NCI-H2107 treated with DMSO at 0.1 percent for 48 hours (cell line): Measurements from ENCODE around the gene TLL2.

Experiments
- DNase-seq: peaks from one replicate; lab custom pipeline; 2025; ENCODE audit not compliant: unreplicated experiment; lab: John Stamatoyannopoulos, UW

TLL2 gene

DNA sequence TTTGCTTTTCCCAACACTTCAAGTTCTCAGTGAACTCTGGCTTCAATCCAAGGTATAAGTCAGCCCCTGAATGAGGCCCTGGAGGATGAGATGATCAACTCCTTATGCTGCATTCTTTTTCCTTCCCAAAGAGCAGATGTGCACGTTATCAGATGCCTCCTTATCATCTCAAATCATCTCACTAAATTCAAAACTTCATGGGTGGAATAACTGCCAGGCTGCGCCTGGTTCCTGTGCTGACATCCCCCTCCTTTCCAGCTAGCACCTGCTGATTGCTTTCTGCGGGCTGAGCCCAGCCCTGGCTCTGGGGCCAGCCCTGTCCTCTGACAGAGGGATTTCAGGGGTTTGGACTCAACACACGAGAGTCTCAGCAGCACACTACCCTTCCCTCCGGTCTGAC, 44.9 kb downstream of the TLL2 start:
- no peak for DNase-seq

- no peak for DNase-seq
These were observed 48.1 kb downstream of the TLL2 start for GRCh38 chr10:96465599-96465998.

DNA sequence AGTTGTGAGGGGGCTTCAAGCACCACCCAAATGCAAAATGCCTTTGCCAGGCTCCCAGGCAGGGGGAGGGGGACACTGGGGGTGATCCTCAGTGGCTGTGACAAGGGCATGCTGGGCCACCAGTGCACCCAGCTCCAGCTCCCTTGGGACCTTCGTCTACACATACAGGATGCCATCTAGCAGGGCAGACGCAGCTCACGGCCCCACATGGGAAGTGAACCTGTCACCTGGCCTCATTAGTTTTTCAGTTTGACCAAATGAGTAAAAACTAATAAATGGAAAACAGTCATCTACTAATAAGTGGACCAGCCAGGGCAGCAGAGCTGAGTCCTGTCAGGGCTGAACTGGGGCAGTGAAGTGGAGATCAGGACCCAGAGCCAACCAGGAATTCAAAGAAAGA, 50.2 kb downstream of the TLL2 start:
- DNase-seq, result no peak

DNA sequence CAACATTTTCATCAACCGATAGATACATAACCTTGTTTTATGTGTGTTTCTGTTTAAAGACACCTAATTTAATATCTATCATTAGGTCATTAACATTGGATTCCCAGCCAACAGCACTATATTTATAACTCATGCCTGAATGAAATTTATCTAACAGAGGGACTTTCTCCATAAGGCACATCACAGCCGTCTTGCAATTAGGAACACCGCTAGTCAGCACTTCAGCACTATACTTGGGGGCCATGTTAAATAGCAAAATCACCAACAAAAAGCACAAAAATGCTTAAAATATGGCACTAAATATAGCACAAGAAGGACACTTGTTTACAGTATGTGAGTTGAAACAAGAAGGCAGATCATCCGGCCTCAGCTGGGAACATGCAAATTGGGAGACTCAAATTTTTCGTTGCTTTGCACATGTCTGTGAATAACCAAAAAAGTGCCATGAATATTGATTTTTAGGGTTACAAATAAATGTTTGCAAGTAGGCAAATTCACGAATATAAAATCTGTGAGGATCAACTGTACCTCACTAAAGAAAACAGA, 51.0 kb downstream of the TLL2 start:
- DNase-seq, result no peak

- no peak for DNase-seq
These were observed 53.4 kb downstream of the TLL2 start for GRCh38 chr10:96460316-96460715.

DNA sequence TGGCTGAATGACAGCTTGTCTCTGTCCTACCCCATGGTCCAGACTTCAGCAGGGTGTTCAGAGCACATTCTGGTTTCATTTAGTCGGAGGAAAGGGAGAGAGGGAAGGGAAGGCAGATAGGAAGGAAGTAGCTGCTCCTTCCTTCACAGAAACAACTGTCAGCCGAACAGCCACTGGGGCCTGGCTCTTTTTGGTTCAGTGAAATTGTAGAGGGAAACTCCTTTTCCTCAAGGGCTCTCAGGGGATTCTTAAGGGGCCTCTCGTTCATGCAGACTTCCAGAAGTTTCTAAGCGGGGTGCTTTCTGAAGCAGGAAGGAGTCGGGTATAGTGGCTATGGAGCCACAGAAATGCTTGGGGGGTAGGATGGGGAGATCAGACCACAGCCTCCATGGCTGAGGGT, 56.4 kb downstream of the TLL2 start:
- no peak for DNase-seq

DNA sequence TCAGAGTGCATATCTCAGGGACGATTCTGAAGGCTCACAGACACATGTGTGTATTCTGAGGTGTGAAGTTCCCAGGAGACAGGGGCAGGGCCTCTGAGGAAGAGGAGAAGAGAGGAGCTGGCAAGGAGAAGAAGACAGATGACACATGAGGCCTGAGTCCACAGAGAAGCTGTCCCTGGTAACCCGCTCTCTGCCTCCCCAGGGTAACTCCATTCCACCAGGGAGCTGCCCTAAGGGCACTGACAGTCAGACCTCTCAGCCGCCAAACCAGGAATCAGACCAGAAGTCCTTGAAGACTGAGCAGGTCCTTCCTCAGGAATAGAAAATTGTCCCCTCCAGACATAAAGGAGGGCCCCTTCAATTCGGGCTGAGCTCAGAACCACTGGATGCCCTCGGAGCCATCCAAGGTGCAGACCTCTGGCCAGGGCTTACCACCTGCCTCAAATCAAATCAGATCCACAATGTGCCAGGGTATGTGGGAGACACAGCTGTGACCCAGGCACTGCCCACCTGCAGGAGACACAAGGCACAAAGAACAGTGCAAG, 57.4 kb downstream of the TLL2 start:
- no peak for DNase-seq

GRCh38 chr10:96453856-96454583, 59.7 kb downstream of the TLL2 start:
- DNase-seq, result no peak

- no peak for DNase-seq
These were observed 61.1 kb downstream of the TLL2 start for GRCh38 chr10:96452494-96453153.

- DNase-seq, result peak; percentile 30
These were observed 63.1 kb downstream of the TLL2 start for GRCh38 chr10:96450529-96451207.

GRCh38 chr10:96448558-96448957, 65.2 kb downstream of the TLL2 start:
- DNase-seq, result no peak

DNA sequence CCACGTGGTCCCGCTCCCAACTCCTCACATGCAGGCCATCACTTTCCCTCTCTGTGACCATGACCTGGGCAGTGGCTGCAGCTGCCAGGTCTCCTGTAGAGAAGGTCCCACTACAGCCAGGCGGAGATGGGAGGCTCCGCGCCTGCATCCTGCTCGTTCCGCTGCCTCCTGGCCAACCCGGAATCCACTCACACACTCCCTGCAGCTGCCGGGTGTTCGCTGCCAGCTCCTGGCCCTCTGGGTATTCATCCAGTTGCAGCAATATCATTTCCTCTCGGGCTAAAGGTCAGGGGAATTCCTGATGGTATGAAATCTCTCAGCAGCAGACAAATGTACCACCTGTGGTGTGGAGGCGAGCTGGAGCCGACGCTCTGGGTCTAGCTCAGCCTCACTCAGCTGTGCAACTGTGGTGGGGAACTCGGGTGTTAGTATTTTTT, 65.7 kb downstream of the TLL2 start:
- no peak for DNase-seq

GRCh38 chr10:96446966-96447596, 66.6 kb downstream of the TLL2 start:
- DNase-seq, result no peak

DNA sequence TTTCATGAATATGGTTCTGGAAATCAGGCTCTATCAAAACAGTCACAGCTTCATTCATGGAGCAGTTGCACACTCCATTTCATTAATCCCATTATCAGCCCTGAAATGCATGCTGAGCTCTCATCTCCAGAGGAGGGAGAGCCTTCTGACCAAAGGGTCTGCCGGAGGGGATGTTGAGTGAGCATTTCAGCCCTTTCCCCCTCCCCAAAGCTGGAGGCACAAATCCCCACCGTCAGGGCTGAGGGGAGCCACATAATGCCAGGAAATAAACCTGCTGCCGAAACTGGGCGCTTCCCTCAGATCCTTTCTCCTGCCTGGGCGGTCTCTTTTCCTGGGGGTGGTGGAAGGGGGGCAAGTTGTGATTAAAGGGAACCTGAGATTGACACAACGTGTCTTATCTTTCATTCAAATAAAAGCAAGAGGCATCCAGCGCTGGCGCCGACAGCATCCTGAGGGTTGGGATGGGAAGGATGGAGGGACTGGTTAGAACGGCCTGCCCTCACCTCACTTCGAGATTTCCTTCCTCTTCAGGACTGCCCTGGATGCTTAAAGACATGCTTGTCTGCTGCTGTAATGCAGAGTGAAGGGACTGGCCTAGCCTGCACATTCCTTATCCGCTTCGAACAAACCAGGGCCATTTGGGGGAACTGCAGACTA, 71.6 kb downstream of the TLL2 start:
- no peak for DNase-seq

GRCh38 chr10:96441322-96441885, 72.3 kb downstream of the TLL2 start:
- no peak for DNase-seq

DNA sequence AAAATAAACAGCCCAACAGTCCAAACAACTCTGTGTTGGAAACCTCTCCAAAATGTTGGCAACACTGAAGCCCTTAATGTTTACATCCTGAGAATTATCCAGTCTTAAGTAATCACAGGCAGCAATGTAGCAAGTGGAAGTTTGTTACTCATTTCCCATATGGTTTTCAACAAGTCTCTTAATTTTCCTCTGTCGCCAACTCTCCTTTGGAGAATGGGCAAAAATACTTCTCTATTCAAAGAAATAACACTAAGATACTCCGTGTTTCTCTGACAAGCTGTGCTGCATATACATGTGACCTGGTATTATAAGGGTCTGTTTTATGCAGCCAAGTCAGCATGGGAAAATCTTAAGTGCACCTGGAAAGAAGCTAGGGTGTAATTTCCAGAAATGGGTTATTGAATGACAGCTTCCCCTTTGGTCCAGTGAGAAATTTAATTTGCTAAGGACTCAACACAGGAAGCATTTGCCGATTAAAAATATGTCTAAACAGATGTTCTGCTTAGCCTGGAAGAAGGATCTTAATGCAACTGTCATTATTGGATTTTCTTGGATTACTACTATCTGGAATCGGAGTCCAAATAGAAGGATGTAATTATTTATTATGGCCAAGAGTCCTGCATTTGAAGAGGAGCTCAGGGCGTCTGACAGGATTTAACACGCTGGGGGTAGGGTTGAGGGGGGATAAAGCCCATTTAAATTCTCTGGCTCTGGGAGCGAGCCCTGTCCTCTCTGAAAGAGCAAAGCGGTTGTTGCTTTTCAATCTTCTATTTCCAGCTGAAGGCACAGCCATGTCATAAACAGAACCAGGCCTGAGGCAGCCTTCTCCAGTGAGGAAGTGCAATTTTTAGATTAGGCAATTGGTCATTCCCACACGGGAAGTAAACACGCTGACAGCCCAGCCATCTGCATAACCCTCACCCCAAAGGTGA, 73.1 kb downstream of the TLL2 start:
- no peak for DNase-seq

DNA sequence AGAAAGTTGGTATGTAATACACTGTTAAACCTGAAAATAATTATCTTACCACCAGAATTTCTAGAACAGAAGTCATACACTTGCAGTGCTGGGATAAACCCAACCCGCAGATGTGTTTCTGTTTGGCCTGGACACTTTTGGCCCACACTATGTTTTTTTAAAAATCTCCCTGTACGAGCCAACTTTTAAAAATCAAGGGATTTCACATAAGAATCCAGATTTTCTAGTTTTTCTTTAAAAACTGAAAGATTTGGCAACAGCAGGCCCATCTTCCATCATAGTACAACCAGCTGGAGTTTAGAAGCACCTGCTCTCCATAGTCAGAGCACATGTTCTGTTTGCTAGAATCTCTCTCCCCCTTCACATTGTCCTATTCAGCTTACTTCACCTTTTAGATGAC, 74.0 kb downstream of the TLL2 start:
- DNase-seq, result no peak

GRCh38 chr10:96436035-96436434, 77.7 kb downstream of the TLL2 start:
- no peak for DNase-seq
